Ovary (tissue), 9 donors: ENCODE data around the gene OBP2B. TPM values are rescaled to one million over a fixed set of nuclear protein-coding genes. Genes with fewer than 3 reads are reported as not detected.

Experiments used
- DNase-seq, 5 donors: peaks; one replicate each; pipeline ENCODE4 v3.0.0-alpha.2; 2019 to 2020
- H3K27ac ChIP-seq, 2 donors: fragments of 200-600 bp; one replicate each; pipeline versions ENCODE4 v1.5.1 to v1.8.0; 2019 to 2022
- H3K27me3 ChIP-seq: fragments of 200-600 bp; one replicate; pipeline ENCODE4 v1.8.0; 2022
- H3K36me3 ChIP-seq: fragments of 200-600 bp; sonication (generic); one replicate; pipeline ENCODE4 v1.5.1; 2019
- H3K4me1 ChIP-seq: one replicate; pipeline ENCODE4 v1.8.1; 2013; ENCODE audit warnings: mild to moderate bottlenecking, moderate library complexity; ENCODE audit not compliant: insufficient read depth
- H3K4me3 ChIP-seq: fragments of 200-600 bp; sonication (generic); one replicate; pipeline ENCODE4 v1.5.1; 2017
- H3K9me3 ChIP-seq, 2 donors: fragments of 200-600 bp in 1 of 2; sonication (generic) in 1 of 2; one replicate each; pipeline versions ENCODE4 v1.5.1 to v1.8.1; 2013 to 2019; ENCODE audit warnings: mild to moderate bottlenecking in 1 of 2, moderate library complexity in 1 of 2
- EP300 ChIP-seq: sonication (generic); formaldehyde crosslinking; IDR thresholded peaks from one replicate; pipeline ENCODE4 v1.6.1; 2017; ENCODE audit warnings: antibody characterized with exemption
- POLR2A ChIP-seq: fragments of 450-650 bp; IDR thresholded peaks from one replicate; pipeline ENCODE4 v1.6.1; 2017; ENCODE audit warnings: antibody characterized with exemption, mild to moderate bottlenecking, moderate library complexity
- WGBS, 3 donors: extraction: QIAGEN DNeasy Blood & Tissue Kit in 1 of 3; methylation state at CpG; one replicate each; pipeline versions ENCODE4 v1.1.5 to v1.1.7; 2013 to 2017; 5-methylcytosine and 5-hydroxymethylcytosine counted together
- intact Hi-C, 4 donors: fragments of 100-400 bp; cut with DNase I; formaldehyde crosslinking; loops; one replicate each; pipeline versions ENCODE4 v1.11.0 to v1.15.1; 2022 to 2023
- polyA plus RNA-seq, 2 donors: library from polyadenylated mRNA; stranded (reverse); fragments of 200-250 nt in 1 of 2; fragments of 350-450 nt in 1 of 2; fragmentation: Illumina TruSeq in 1 of 2; extraction: RNeasy Lipid Tissue Mini Kit (QIAGEN cat#74804) in 1 of 2; gene quantifications; one replicate each; pipeline ENCODE4 v1.2.3, GENCODE V29; 2013 to 2014
- total RNA-seq, 7 donors: library from RNA; depleted of rRNA in 2 of 7; stranded (reverse); fragments of >200 nt in 2 of 7; fragmentation: NEBNext Ultra II Directional in 3 of 7; extraction: Animal tissue kit (Norgen Biotek cat#: 25700) in 3 of 7; gene quantifications; one replicate each; pipeline versions ENCODE4 v1.1.0 to v1.2.4, GENCODE V29; 2016 to 2023
- TF ChIP-seq, protein P1 (sequence below), 3 donors: fragments of 450-650 bp in 2 of 3; fragments of 200-600 bp in 1 of 3; IDR thresholded peaks; one replicate each; pipeline versions ENCODE4 v1.5.1 to v1.8.0; 2016 to 2022; ENCODE audit warnings: antibody characterized with exemption in 3 of 3, mild to moderate bottlenecking in 1 of 3
- donor health status: DM: no; HTN: no; CAD: no; lungs with moderate emphysema.
- donor health status: DM: no; HTN: no; CAD: no.
- donor health status: Bipolar disorder and iron deficiency.
- donor health status: DM: yes; HTN: yes; CAD: no.
- donor health status: DM: no; HTN: no; CAD: no.
- donor health status: DM: yes; HTN: yes; CAD: no.

OBP2B gene
- total and polyA plus RNA-seq, 9 donors, result 0.33 to 5.3 (median 2.7) TPM; not detected in 5

DNA sequence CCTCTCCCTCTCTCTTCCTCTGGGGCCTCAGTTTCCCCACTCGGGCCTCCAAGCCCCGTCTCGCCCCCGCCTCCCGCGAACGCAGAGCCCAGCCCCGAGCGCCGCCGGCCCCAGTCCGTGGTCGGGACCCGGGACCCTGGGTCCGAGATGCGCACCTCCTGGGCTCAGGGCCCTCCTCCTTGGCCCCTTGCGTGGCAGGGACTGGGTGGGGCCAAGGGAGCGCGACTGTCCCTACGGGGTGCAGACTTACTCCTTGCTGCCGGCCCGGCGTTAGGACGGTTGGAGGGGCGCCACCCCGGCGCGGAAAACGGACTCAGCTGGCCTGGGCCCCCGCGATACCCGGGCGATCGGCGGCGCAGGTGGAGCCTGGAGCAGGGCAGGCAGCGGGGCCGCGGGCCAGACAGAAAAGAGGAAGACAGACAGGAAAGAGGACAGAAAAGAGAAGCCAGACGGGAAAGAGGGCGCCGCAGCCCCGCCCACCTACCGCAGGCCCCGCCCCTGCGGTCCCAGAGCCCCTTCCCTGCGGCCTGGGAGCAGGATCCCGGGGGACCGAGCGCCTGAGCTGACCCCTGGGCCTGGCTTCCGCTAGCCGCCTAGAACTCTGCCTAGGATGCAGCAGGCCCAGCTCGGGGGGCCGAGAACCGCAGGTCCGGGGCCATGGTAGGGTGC, 45.4 kb downstream of the OBP2B start, which contains the start of gene GBGT1:
Gene GBGT1 (minus strand): TSS at position 411 of the 669 bp plus-strand sequence. CDS start 1,502 bp downstream, outside the sequence.
- Histone ChIP-seq H3K36me3 (no peaks in the 10 kb centered on the region), H3K9me3 (no peaks in the 10 kb centered on the region), H3K4me1 (peaks cover 5% of the 10 kb centered on the region), H3K4me3 (peak within 1 kb of the TSS; percentile 70), H3K27ac (peak within 1 kb of the TSS; percentile 26 to 43), H3K27me3 (no peaks in the 10 kb centered on the region)
- intact Hi-C loops, result no loop called here
- TF ChIP-seq POLR2A, result peak; percentile 27
- TF ChIP-seq, protein P1, sequence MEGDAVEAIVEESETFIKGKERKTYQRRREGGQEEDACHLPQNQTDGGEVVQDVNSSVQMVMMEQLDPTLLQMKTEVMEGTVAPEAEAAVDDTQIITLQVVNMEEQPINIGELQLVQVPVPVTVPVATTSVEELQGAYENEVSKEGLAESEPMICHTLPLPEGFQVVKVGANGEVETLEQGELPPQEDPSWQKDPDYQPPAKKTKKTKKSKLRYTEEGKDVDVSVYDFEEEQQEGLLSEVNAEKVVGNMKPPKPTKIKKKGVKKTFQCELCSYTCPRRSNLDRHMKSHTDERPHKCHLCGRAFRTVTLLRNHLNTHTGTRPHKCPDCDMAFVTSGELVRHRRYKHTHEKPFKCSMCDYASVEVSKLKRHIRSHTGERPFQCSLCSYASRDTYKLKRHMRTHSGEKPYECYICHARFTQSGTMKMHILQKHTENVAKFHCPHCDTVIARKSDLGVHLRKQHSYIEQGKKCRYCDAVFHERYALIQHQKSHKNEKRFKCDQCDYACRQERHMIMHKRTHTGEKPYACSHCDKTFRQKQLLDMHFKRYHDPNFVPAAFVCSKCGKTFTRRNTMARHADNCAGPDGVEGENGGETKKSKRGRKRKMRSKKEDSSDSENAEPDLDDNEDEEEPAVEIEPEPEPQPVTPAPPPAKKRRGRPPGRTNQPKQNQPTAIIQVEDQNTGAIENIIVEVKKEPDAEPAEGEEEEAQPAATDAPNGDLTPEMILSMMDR (IDR thresholded peaks at IDR 0.05), result no peak
- 1% methylated on average over 43 to 56 of the region's 56 CpGs for WGBS, 3 donors
- DNase-seq, result peak; percentile 71 to 83 (median 76)

DNA sequence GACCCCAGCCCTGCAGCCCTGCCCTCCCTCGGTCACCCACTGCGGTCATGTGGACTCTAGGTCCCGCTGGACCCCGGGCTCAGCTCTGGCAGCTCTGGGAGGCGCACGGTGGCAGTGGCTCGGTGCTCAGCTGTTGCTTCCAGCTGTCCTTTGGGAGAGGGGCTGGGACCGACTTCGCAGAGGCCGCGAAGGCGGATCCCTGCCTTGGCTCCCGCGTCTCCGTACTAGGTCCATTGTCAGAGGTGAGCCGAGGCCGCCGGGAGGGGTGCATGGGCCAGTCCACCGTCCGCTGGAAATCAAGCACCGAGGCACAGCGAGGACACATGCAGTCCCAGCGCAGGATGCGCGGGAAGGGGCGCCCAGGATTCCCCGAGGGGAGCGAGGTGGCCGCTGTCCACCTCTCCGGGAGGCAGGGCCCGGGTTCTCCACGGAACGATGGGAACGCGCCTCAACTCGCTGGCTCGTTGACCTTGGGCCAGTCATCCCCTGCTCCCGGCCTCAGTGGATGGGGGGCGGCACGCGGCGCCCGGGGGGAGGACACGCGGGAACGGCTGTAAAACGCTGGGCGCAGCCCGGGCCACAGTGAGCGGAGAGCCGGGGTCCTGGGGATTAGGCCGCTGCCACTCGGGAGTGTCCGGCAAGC, 46.1 kb downstream of the OBP2B start:
- peak in 3 of 5 donors; percentile 35 to 57 (median 52) for DNase-seq
- Histone ChIP-seq H3K36me3 (no peaks in the 10 kb centered on the region), H3K4me1 (peaks cover 5% of the 10 kb centered on the region), H3K27me3 (no peaks in the 10 kb centered on the region), H3K9me3 (no peaks in the 10 kb centered on the region), H3K27ac (peak overlapping the region; percentile 26 to 43), H3K4me3 (peak overlapping the region; percentile 70)
- TF ChIP-seq, protein P1 (IDR thresholded peaks at IDR 0.05), result no peak
- TF ChIP-seq EP300 (no peak), POLR2A (no peak)
- WGBS, 3 donors, result 13 to 34% (median 14%) methylated on average over 35 to 54 of the region's 54 CpGs
- intact Hi-C loops, result no loop called here

DNA sequence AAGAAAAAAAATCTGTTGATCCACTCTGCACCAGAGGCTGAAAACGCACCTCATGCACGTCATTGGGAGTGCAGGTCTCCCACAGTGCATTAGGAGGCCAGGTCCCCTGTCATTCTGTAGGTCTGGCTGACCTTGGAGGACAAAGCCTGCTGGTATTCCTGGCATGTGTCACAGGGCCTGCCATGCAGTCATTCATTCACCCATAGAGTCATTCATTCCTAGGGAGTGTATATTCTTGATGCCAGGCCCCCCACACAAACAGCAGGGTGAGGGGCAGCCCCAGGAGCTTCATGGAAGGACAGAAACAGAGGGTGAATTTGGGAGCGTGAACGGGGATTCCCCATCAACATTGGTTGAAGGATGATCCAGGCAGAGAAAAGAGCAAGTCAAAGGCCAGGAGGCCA, 47.5 kb downstream of the OBP2B start:
- TF ChIP-seq, protein P1 (IDR thresholded peaks at IDR 0.05), result no peak
- TF ChIP-seq EP300 (no peak), POLR2A (no peak)
- H3K27ac ChIP-seq, result no peak overlapping the region
- no peaks in the 10 kb centered on the region for H3K9me3 ChIP-seq
- DNase-seq, result peak in 1 of 5 donors; percentile 23
- H3K36me3 ChIP-seq, result no peaks in the 10 kb centered on the region
- H3K4me1 ChIP-seq, result peaks cover 5% of the 10 kb centered on the region
- H3K27me3 ChIP-seq, result no peaks in the 10 kb centered on the region
- 73 to 84% (median 77%) methylated on average over 4 of the region's 4 CpGs for WGBS, 3 donors
- no peak overlapping the region for H3K4me3 ChIP-seq
- intact Hi-C loops, result no loop called here

DNA sequence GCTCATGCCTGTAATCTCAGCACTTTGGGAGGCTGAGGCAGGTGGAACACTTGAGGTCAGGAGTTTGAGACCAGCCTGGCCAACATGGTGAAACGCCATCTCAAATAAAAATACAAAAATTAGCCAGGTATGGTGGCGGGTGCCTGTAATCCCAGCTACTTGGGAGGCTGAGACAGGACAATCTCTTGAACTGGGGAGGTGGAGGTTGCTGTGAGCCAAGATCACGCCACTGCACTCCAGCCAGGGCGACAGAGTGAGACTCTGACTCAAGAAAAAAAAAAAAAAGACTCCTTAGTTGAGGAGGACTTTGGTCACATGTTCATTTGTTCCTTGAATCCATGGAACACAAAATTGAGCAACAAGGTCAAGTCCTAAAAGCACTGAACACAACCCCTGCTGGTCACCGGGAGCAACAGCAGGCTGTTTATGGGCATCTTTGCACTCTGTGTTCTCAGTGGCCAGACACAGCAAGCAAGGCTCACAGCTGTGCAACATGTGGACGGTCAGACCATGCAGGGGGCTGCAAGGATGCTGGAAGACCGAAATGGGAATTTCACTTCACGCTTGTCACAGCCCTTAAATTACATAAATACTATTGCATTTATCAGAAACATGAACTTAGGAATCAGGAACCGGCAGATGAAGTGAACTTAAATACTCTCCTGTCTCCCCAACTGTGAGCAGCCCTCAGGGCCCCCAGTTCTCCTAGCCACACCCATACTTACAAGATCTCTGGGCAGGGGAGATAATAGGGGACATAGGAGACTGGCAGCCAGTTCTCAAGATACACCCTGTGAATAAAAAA, 48.1 kb downstream of the OBP2B start:
- WGBS, 3 donors, result 57 to 60% (median 59%) methylated on average over 9 of the region's 9 CpGs
- no peaks in the 10 kb centered on the region for H3K9me3 ChIP-seq
- H3K27me3 ChIP-seq, result no peaks in the 10 kb centered on the region
- no peaks in the 10 kb centered on the region for H3K36me3 ChIP-seq
- intact Hi-C loops, result no loop called here
- H3K27ac ChIP-seq, result no peak overlapping the region
- TF ChIP-seq, protein P1 (IDR thresholded peaks at IDR 0.05), result peak in 2 of 3 donors; percentile 67 to 70
- TF ChIP-seq EP300 (no peak), POLR2A (no peak)
- no peak overlapping the region for H3K4me3 ChIP-seq
- peak in 4 of 5 donors; percentile 50 to 79 (median 64) for DNase-seq
- H3K4me1 ChIP-seq, result peaks cover 5% of the 10 kb centered on the region
